Measurements from ENCODE around the gene ARL8A.
"Not testable (repeated sequence)": the region's sequence is repeated elsewhere in the genome, so short reads cannot be mapped to it uniquely, and the experiment has no call there.

ARL8A gene

GRCh38 chr1:202143011-202143767, 1.3 kb downstream of the ARL8A start:
- DNase-seq, result peak in 9 of 58 donors; percentile 19 to 59 (median 27)

- DNase-seq, result not testable (repeated sequence)
Measured at GRCh38 chr1:202141468-202141867, 3.1 kb downstream of the ARL8A start.

GRCh38 chr1:202140833-202141232, 3.7 kb downstream of the ARL8A start:
- DNase-seq, result peak in 1 of 58 donors; percentile 17

- peak in 50 of 58 donors; percentile 19 to 76 (median 56) for DNase-seq
Measured at GRCh38 chr1:202135221-202135721, 9.3 kb downstream of the ARL8A start.

GRCh38 chr1:202134645-202135172, 9.8 kb downstream of the ARL8A start:
- DNase-seq, result peak in 1 of 58 donors; percentile 75

GRCh38 chr1:202133989-202134388, 10.5 kb downstream of the ARL8A start:
- no peak for DNase-seq

DNA sequence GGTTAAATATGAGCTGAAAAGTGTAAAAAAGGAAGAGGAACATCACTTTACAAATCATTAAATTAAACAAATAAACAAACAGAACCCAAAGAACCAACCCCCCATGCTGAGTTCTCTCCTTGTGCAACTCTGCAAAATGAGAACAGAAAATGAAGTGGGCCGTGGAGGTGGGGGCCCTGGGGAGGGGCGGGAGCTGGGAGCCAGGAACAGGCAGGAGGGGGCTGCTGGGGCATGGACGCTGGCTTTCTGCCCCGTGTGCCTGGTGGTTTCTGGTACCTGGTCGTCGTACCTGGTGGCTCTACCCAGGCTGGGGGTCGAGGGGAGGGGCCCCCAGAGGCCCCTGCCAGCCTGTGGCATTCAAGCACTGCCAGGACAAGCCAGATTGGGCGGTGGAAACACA, 11.0 kb downstream of the ARL8A start:
- peak in 2 of 58 donors; percentile 18 to 25 for DNase-seq

GRCh38 chr1:202133001-202133400, 11.5 kb downstream of the ARL8A start:
- DNase-seq, result peak in 54 of 58 donors; percentile 47 to 88 (median 76)

DNA sequence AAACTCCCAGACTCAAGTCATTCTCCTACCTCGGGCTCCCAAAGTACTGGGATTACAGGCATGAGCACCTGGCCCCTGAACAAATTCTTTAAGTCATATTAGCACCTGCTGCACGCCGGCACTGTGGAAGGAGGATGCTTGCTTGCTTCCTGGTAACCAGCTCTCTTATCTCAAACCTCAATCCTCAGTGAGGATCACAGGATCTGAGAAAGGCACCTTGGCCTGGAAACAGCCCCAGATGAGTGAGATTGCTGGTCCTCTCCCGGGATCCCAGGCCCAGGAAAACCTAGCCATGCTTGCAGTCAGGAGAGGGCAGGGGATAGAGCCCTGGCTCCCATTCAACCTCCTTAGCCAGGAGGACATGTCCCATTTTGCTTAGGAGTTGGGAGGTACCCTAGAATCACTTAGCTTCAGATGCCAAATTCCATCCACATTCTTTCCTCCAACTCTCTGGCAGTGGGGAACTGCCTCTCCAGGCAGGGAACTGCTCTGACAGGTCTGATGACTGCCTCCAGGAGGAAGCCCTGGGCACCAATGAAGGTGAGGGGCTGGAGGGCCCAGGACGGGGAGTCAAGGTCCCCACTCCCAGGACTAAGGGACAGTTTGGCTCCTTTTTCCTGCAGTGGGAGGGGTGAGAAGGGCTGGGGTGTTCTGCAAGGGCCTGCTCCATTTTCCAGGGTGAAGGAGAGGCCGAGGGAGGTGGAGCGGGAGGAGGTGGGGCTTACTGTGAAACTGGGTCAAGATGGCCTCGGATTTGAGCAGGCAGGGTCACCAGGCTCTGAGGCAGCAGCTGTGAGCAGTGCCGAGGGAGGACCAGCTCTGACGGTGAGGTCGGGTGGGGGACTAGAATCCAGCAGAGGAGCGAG, 12.3 kb downstream of the ARL8A start:
- peak in 53 of 58 donors; percentile 29 to 86 (median 66) for DNase-seq

GRCh38 chr1:202130816-202131522, 13.6 kb downstream of the ARL8A start:
- DNase-seq, result peak in 55 of 58 donors; percentile 58 to 94 (median 86)

- peak in 57 of 58 donors; percentile 67 to 96 (median 90) for DNase-seq
Measured at GRCh38 chr1:202130297-202130721, 14.2 kb downstream of the ARL8A start.

GRCh38 chr1:202129453-202130296, 14.9 kb downstream of the ARL8A start:
- peak in 47 of 58 donors; percentile 50 to 95 (median 79) for DNase-seq

DNA sequence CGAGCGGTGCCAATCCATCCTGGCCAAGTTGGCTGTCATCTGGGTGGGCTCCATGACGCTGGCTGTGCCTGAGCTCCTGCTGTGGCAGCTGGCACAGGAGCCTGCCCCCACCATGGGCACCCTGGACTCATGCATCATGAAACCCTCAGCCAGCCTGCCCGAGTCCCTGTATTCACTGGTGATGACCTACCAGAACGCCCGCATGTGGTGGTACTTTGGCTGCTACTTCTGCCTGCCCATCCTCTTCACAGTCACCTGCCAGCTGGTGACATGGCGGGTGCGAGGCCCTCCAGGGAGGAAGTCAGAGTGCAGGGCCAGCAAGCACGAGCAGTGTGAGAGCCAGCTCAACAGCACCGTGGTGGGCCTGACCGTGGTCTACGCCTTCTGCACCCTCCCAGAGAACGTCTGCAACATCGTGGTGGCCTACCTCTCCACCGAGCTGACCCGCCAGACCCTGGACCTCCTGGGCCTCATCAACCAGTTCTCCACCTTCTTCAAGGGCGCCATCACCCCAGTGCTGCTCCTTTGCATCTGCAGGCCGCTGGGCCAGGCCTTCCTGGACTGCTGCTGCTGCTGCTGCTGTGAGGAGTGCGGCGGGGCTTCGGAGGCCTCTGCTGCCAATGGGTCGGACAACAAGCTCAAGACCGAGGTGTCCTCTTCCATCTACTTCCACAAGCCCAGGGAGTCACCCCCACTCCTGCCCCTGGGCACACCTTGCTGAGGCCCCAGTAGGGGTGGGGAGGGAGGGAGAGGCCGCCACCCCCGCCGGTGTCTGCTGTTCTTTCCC, 16.5 kb downstream of the ARL8A start:
- no peak for DNase-seq

DNA sequence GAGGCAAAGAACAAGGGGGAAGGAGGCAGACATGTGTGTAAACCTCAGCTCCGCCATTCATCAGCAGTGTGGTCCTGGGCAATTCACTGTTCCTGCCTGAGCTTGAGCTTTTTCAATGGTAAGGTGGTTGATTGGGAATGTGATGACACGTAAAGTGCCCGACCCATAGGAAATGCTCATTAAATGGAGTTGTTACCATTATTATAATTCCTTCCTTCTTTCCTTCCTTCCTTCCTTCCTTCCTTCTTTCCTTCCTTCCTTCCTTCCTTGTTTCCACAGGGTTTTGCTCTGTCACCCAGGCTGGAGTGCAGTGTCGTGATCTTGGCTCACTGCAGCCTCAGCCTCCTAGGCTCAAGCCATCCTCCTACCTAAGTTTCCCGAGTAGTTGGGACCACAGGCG, 17.5 kb downstream of the ARL8A start:
- no peak for DNase-seq

GRCh38 chr1:202126426-202126825, 18.1 kb downstream of the ARL8A start:
- DNase-seq, result peak in 53 of 58 donors; percentile 30 to 86 (median 62)

DNA sequence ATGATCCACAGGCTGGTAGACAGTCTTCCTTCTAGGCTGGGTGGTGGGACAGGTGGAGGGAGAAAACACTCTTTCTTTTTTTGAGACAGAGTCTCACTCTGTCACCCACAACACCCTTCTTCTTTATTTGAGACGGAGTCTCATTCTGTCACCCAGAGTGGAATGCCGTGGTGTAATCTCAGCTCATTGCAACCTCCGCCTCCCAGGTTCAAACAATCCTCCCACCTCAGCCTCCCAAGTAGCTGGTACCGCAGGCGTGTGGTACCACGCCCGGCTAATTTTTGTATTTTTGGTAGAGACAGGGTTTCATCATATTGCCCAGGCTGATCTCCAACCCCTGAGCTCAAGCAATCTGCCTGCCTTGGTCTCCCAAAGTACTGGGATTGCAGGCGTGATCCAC, 18.9 kb downstream of the ARL8A start:
- no peak for DNase-seq

DNA sequence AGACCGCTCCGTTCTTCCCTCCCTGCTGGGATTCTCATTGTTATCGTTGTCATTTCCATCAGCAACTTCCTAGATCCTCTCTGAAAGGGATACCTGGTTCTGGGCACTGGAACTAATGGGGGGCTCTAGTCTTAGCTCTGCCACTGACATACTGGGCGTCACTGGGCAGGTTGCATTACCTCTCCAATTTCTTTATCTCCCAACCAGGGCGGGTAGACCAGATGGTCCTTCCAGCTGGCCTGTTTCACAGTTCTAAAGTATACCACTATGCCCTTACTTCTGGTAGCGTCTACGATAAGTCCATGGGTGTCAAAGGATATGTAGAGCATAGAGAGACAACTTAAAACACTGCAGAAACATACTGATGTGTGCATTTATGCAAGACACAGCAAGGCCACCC, 20.4 kb downstream of the ARL8A start:
- DNase-seq, result no peak

- DNase-seq, result peak in 3 of 58 donors; percentile 54 to 63 (median 58)
Measured at GRCh38 chr1:202123336-202123813, 21.2 kb downstream of the ARL8A start.

Measured in anterior cingulate cortex (tissue), 58 donors.